Kidney tubule cell (primary cell): ENCODE measurements around the gene RAPGEF6.
A peak's percentile ranks its signal among the peaks of the same experiment; 100 is the strongest.
"Not testable (repeated sequence)": the region's sequence is repeated elsewhere in the genome, so short reads cannot be mapped to it uniquely, and the experiment has no call there.

Experiments used
- DNase-seq: peaks from one replicate; pipeline ENCODE4 v3.0.0-alpha.2; 2018; ENCODE audit warnings: low spot score

Gene RAPGEF6

DNA sequence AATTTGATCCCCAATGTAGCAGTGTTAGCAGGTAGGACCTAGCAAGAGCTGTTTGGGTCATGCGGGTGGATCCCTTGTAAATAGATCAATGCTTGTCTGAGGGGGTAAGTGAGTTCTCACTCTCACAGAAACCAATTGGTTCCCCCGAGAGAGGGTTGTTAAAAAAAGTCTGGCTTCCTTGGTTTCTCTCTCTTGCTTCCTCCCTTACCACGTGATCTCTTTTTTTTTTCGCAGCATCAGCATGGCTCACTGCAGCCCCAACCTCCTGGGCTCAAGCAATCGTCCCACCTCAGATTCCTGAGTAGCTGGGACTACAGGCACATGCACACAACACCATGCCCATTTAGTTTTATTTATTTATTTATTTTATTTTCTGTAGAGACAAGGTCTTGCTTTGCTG, 26.4 kb downstream of the RAPGEF6 start:
- no peak for DNase-seq

DNA sequence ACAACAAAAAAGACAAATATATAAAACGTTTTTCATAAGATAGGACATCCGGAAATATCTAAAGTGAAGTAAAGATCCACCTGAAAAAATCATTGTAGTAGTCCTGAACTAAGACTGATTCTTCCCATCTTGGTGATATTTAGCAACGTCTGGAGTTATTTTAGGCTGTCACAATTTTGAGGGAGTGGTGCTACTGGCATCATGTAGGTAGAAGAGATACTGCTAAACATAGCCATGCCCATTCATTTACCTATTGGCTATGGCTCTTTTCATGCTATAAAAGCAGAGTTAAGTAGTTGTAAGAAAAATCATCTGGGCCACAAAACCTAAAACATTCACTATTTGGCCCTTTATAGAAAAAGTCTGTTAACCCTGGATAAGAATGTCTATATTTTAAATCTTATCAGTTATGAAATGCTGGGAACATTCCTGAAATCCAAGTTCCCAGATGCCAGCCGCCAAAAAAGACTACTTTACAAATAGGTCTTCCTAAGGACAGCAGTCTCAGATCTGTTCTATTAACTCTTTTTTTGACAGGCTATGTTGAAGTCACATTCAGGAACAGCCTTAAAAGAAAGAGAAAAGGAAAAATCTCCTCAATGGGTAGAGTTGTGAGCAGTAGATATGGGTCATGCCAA, 27.0 kb downstream of the RAPGEF6 start:
- DNase-seq: no peak

DNA sequence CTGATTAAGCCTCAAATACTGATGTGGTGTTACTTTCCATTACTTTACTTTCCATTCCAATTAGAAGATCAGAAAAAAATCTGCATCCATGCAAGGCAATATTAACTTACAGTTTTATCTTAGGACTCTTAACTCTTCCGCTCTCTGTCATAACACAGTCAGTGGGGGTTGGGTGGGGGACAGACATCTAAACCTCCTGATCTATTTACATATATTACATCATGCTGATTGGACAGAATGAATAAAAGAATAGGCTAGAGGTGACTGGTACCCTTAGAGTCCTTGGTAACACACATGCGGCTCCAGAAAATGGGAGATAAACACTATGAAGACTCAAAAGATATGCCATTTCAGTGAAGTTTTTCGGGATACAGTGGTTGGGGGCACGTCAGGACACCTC, 27.6 kb downstream of the RAPGEF6 start:
- DNase-seq: no peak

DNA sequence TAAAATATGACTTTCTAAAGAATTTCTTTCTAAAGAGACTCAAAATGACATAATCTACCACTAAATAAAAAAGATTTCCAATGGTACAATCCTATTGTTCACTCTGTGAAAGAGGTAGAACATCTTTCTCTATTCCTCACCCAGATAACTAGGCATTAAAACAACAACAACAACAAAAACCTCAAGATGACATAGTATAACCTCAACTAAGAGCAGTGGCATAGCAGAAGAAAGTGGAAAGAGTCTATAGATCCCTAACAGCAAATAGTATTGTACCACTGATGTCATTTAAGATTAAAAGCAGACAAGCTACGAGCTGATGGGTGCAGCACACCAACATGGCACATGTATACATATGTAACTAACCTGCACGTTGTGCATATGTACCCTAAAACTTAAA, 29.9 kb downstream of the RAPGEF6 start:
- DNase-seq: no peak

DNA sequence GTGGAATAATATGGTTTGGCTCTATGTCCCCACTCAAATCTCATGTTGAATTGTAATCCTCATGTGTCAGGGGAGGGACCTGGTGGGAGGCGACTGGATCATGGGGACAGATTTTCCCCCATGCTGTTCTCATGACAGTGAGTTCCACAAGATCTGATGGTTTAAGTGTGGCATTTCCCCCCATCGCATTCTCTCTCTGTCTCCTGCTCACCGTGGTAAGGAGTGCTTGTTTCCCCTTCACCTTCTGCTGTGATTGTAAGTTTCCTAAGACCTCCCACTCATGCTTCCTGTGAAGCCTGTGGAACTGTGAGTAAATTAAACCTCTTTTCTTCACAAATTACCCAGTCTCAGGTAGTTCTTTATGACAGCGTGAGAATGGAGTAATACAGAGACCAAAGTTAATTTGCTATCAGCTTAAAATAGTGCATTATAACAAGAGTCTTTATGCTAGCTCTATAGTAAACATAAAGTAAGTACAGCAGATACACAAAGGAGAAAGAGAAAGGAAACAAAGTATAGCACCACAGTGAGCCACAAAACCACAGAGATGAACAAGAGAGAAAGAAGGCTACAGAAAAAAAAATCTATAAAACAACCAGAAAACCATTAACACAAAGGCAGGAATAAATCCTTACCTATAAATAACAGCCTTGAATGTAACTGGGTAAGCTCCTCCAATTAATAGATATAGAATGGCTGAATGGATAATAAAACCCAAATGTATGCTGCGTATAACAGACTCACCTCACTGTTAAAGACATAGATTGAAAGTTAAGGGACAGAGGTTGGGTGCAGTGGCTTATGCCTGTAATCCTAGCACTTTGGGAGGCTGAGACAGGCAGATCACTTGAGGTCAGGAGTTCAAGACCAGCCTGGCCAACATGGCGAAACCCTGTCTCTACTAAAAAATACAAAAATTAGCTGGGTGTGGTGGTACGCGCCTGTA, 39.7 kb downstream of the RAPGEF6 start:
- DNase-seq: no peak

DNA sequence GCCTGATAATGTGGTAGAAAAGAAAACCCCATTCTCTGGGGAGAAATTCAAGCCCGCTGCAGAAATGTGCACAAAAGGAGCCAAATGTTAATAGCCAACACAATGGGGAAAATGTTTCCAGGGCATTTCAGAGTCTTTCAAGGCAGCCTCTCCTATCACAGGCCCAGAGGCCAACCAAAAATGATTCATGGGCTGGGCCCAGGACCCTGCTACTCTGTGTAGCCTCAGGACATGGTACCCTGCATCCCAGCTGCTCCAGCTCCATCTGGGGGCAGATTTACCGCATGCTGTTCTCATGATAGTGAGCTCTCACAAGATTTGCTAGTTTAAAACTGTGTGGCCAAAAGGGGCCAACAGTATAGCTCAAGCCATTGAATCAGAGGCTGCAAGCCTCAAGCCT, 41.1 kb downstream of the RAPGEF6 start:
- no peak for DNase-seq

DNA sequence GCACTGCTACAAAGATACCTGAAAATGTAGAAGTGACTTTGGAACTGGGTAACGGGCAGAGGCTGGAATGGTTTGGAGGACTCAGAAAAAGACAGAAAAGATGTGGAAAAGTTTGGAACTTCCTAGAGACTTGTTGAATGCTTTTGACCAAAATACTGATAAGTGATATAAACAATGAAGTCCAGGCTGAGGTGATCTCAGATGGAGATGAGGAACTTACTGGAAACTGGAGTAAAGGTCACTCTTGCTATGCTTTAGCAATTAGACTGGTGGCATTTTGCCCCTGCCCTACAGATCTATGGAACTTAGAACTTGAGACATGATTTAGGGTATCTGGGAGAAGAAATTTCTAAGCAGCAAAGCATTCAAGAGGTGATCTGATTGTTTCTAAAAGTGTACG, 41.6 kb downstream of the RAPGEF6 start:
- DNase-seq: not testable (repeated sequence)

DNA sequence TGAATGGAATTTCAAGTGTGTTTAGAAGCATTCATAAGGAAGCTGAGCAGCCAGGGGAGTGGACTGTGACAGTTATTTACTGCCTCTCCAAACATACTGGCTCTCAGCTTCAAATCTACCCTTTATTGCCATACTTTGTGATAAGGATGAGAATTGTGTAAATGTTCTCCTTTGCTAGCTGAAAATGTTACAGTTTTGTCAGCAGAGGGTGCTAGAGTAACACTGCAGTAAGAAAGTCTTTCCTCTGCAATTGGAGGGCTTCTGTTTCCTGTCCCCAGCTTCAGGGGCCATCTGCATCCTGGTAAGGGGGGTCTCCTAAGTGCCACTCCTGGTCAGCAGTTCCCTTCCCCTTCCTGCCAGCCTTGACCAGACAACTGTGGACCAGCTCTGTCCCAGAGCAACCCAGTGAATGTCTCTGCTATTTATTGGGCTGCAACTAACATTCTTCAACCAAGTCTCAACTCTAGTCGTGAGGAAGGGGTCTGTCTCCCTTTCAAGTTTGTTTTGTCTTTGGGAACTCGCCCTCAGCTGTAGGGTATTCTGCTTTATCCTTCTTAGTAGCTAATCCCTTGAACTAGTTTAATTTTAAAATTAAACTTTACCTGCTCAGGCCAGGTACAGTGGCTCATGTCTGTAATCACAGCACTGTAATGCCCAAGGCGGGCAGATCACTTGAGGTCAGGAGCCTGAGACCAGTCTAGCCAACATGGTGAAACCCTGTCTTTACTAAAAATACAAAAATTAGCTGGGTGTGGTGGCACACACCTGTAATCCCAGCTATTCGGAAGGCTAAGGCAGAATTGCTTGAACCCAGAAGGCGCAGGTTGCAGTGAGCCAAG, 45.3 kb downstream of the RAPGEF6 start:
- peak; percentile 58 for DNase-seq

DNA sequence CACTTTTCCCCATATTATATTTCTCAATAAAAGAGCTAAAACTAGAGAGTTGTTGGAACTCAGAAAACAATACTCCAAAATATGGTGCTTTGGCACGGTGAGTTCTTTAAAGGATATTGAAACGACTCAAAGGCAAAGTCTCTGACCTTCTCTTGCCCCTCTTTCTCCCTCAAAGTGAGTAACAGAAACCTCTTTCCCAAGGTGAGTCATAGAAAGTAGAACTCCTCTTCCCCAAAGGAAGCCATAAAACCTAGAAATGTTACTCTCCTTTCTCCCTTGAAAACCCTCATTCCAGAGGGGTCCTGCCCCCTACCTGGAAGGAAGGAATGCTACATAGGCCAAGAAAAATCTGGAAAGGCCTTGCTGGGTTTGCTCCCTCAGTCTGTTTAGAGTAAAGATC, 47.5 kb downstream of the RAPGEF6 start:
- DNase-seq: peak; percentile 58

DNA sequence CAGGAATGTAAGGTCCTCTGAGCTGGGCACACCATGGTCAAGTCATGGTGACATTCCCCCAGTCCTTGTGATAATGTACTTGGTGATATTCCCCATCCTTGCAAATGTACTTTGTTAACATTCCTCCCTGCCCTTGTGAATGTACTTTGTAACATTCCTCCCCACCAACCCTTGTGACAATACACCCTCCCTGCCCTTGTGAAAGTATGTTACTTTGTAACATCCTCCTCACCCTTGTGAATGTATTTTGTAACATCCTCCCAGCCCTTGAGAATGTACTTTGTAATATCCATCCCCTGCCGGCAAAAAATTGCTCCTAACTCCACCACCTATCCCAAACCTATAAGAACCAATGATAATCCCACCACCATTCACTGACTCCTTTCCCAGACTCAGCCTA, 53.3 kb downstream of the RAPGEF6 start:
- no peak for DNase-seq

DNA sequence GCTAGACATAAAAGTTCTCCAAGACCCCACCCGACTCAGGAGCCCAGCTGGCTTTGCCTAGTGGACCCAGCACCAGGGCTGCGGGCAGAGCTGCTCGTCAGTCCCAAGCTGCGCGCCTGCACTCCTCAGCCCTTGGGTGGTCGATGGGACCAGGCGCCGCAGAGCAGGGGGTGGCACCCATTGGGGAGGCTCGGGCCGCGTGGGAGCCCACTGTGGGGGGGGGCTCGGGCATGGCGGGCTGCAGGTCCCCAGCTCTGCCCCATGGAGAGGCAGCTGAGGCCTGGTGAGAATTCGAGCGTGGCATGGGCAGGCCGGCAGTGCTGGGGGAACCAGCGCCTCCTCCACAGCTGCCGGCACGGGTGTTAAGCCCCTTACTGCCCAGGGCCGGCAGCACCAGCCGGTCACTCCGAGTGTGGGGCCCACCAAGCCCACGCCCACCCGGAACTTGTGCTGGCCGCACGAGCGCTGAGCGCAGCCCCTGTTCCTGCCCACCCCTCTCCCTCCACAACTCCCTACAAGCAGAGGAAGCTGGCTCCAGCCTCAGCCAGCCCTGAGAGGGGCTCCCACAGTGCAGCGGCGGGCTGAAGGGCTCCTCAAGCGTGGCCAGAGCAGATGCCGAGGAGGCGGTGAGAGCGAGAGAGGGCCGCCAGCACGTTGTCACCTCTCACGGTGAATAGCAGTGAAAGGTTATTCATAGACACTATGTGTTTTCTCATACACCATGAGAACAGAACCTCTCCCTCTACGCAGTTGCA, 54.9 kb downstream of the RAPGEF6 start:
- no peak for DNase-seq

DNA sequence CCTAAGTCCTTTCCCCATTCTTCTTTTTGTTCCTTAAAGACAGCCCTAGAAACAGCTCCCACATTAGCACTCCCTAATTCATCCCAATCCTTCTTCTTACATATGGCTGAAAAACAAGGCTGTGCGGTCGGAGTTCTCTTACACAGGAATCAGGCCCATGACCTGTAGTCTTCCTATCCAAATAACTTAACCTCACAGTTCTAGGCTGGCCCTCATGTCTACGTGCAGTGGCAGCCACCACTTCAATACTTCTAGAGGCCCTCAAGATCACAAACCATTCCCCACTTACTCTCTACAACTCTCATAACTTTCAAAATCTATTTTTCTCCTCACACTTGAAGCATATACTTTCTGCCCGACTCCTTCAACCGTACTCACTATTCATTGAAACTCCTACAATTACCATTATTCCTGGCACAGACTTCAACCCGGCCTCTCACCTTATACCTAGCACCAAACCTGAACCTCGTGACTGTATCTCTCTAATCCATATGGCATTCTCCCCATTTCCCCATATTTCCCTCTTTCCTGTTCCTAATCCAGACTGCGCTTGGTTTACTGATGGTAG, 59.3 kb downstream of the RAPGEF6 start:
- DNase-seq: no peak

DNA sequence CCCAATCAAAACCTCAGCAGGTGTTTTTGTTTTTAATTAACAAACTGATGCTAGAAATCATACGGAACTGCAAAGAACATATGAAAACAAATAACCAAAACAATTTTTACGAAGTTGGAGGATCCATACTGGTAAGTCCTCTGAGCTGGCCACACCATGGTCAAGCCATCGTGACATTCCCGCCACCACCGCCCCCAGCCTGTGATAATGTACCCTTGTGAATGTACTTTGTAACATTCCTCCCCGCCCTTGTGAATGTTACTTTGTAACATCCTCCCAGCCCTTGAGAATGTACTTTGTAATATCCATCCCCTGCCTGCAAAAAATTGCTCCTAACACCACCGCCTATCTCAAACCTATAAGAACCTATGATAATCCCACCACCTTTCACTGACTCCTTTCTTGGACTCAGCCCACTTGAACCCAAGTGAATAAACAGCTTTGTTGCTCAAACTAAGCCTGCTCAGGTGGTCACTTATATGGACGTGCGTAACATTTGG, 63.3 kb downstream of the RAPGEF6 start:
- DNase-seq: no peak

DNA sequence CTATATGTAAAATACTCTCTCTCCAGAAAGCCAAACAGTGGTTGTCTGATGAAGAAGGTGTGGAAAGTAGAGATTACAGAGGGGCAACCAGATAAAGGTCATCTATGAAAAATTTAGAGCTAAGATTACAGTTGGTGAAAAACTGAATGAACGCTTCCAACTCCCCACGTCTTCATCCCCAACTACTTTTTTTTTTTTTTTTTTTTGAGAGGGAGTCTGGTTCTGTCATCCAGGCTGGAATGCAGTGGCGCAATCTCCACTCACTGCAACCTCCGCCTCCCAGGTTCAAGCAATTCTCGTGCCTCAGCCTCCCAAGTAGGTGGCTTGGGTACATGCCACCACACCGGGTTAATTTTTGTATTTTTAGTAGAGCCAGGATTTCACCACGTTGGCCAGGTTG, 64.3 kb downstream of the RAPGEF6 start:
- DNase-seq: no peak

DNA sequence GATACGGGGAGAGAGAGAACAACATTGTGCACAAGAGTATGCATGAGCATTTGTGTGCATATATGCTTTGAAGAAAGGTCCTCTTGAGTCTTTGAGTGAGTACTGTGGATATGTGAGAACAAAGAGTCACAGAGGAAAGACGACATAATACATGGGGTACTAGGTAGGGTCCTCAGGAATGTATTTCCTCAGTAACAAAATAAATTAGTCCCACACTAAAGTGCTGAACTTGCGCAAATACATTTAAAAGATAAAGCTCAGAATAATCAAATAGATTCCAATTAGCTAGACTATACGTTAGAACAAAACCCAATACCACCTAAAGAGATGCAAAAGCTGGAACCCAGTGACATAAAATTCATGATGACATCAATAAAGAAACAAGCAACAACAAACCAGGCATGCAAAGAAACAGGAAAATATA, 70.8 kb downstream of the RAPGEF6 start:
- no peak for DNase-seq

DNA sequence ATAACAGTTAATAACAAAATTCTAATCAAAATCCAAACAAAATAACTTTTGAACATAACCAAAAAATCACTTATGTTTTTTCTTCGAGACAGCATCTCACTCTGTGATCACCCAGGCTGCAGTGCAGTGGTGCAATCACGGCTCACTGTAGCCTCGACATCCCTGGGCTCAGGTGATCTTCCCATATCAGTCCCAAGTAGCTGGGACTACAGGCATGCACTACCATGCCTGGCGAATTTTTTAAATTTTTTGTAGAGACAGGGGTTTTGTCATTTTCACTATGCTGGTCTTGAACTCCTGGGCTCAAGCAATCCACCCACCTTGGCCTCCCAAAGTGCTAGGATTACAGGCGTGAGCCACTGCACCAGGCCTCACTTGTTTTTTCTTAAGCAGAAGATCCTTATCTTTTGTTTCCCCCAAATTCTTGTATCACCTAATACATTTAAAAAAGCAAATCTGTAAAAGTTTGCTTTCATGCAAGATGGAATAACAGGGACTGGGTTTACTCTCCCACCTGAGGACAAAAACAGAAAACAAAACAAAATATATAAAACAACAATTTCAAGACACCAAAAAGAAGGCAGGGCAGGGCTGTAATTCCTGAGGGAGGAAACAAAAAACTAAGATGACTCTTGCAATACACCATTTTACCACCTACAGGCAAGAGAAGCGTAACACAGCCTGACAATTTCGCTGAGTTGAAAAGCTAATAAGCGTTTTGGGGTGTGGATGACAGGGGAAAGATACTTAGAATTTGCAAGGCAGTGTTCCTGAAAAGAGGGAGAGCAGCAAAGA, 71.4 kb downstream of the RAPGEF6 start:
- no peak for DNase-seq

DNA sequence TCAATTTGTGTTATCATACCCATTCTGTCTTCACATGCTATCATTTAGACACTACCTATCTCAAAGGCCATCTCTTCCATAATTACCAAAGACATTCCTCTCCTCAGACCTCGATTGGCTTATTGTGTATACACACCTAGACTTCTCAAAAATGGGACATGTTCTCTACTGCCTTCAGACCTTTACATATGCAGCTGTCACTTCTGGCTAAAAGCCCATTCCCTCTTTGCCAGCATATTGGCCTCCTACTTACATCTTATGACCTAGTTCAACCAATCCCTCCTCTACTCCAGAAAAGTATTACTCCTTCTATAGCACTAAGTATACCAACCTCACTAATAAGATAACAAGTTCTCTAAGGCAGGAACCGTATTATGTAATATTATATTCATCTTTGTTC, 84.4 kb downstream of the RAPGEF6 start:
- no peak for DNase-seq

DNA sequence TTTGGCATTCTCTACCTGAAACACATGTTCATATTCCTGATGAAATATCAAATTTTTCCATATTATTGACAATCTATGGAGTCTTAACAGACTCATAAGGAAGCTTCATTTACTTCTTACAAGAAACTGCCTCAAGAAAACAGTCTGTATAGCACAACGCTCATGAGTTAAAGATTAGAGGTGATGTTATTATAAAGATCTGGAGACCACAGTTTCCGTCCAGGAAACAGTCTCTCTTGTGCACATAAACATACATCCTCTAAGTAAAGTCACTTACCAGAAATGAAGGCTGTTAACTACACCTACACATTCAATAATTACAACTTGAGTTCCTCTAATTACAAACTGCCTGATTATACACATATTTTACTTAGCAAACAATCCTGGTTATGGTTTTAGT, 86.9 kb downstream of the RAPGEF6 start:
- no peak for DNase-seq

DNA sequence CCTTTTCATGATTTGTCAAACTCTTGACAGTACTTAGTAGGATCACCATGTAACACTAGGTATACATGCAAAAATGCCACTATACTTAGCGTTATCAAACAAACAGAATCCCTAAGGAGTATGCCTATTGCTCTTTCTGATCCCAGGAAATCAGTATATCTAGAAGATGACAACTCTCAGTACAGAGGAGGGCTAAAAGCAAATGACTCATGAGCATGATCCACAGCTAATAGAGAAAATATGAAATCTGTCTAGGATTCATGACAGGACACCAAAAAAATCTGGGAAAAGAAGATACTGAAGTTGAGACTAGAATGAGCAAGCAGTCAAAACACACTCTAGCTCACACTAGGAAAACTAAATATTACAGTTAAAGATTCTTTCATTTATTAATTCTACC, 89.2 kb downstream of the RAPGEF6 start:
- DNase-seq: peak; percentile 60

DNA sequence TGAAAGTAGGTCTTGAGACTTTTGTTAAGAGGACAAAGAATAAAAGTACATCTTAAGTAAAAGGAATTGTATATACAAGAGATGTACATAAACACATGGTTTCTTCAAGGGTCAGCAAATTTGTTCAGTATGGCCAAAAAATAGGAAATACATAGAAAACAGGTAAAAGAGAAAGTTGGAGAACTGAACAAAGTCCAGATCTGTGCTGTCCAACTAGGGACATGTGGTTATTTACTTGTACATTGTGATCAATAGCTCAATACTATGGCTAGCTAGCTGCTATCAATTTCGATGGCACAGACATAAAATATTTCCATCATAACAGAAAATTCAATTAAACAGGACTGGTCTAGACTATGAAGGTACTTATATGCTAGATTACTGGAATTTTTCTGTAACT, 92.3 kb downstream of the RAPGEF6 start:
- DNase-seq: no peak

DNA sequence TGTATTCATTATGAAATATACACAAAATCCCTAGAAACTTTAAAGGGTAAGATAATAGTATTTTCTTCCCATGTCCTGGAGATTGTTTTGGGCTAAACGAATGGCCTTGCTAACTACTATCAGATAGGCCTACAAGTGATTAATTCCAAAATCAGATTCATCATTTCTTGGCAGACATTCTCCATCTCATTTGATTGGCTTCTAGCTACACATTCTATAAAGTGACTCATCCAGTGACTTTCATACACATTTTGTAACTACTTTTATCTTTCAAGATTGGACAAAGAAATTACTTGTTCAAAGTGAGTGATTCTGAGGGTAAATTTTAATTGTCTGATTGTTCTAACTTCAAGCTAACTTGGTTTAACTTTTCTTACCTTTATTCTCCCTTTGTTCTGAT, 93.3 kb downstream of the RAPGEF6 start:
- no peak for DNase-seq
